HG03432 (cell line): Measurements from ENCODE around the gene CTNNA3.

Source experiments
- ATAC-seq: cut with Tn5 transposase; IDR thresholded peaks from one replicate; pipeline ENCODE4 v1.9.1; 2021; ENCODE audit warnings: mild to moderate bottlenecking, moderate library complexity; ENCODE audit not compliant: unreplicated experiment

The CTNNA3 gene

DNA sequence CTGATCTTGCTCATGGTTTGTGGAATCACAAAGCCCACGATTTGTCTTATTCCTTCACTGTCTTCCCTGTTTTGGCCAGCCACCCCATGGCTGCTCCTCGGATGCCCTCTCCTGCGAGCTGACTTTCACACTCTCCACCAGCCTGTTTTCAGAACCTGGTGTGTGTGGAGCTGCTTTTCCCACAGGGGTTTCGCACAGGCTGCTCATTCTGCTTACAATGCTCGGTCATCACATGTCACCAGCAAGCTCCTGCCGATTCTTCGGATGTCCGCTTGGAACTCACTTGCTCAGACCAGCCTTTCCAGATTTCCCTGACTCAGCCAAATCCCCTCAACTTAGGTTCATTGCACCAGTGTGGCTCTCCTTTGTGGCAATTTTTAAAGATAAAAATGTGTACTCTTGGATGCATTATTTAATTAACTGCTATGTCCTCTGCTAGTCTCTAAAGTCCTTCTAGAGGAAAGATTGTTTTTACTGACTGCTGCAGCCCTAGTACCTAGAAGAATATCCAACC, 1788.7 kb downstream of the CTNNA3 start:
- ATAC-seq: no peak

DNA sequence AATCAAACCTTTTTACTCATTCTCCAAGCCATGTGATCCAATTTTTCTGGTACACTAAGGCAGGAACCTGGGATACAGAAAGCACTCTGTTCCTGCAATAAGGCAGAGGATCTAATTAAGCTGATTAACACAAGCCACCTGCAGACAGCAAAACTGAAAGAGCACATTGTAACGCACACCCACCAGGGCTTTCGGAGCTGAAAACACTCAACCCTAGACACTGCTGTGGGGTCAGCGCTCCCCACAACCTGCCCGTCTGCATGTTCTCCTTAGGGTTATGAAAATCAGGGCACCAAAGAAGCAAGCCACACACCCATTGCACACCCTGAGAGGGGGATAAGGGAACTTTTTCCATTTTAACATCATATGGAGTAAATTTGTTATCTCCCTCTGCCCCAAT, 1792.4 kb downstream of the CTNNA3 start:
- no peak for ATAC-seq

DNA sequence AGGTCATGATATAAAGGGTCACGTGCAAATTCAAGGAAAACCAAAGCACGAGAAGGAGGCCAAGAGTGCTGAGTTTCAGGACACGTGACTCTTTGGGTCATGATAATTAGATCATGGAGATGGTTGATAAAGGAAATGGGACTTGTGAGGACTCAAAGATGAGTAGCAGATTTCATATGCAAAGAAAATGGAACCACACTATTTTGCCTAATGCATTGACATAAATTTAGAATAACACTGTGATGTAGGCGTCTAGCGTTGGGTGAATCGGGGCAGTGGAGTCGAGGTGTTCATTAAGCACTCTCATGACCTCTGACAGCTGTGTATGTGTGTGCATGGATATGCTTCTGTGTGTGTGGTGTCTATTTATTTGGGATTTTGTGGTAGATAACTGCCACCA, 1795.7 kb downstream of the CTNNA3 start:
- ATAC-seq: no peak

DNA sequence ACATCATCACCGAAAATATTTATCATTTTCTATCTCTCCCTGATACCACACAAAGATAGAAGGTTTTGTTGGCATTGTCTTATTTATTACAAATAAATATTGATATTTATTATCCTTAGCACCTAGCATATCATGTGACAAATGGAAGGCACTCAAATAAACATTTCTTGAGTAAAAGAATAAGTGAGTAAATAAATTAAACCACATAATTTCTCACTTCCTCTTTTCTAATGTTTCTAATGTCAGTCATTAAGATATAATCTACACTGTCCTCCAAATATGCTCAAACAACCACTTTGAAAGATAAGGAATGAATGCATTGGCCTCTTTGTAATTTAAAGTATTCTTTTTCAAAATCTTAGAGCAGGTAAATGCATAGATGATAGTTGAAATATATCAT, 1797.9 kb downstream of the CTNNA3 start:
- ATAC-seq: no peak

DNA sequence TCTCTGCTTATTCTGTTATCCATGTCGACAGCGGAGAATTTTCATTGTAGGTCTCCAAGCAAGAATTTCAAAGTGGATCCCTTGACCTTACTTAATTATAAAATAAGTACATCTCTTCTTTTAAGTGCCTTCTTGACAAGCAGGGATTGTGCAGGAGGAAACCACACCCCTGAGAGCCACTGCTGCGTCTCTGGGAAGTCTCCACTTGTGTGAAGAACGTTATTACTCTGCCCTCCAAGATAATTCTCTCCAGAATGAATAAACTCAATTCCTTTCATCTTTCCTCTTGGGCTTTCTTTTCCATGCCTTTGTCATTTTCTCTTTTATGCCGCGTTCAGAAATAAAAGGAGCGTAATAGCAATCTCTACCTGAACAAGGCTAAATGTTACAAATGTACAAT, 1801.0 kb downstream of the CTNNA3 start:
- ATAC-seq: no peak

DNA sequence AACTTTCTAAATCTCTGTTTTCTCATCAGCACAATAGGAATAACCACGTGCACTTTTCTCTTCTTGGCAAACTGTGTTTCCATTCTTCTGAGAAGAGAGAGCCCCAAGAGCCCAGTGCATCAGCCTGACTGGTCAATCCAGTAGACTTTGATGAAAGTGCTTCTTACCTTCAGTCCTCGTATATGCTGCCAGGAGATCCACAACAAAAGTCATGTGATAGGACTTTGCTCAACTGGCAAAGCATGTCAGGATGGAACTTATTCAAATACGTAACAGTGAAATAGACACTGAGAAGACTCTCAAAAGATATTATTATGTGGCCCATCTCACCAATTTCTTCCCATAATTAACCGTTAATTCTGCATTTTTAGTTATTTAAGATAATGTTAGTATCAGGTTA, 1801.6 kb downstream of the CTNNA3 start:
- ATAC-seq: no peak

DNA sequence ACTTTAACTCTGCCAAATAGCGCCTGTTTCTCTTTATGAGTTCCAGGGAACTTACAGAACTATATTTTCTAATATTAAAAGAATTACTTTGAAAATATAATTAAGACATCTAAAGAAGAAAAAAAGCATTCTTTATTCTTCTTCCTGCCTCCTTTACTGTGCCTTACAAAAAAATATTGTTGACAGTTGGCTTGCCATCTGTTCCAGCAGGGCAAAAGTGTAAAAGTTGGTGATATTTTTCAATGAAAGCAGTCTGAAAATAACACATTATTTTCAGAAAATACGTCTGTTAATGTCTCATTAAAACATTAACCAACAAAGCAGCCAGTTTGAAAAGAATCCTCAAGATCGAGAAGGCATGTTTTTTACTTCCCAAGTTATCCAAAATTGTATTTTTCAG, 1802.3 kb downstream of the CTNNA3 start:
- ATAC-seq: no peak

DNA sequence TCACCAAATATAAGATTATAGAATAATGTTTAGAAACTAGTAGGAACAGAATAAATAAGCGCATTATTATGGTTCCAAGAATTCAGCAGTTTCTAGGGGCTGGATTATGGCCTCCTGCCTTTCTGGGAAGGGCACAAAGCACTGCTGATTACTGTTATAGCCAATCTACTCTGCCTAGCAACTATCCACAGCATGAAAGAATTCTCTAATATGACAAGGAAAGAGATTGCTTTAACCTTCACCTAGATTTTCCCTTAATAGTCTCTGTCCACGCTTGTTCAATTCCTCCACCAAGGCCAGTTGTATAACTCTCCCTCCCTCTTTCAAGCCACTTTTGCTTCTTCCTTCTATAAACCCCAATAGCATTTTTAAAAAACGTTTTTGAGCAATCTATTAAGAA, 1803.7 kb downstream of the CTNNA3 start:
- ATAC-seq: no peak

DNA sequence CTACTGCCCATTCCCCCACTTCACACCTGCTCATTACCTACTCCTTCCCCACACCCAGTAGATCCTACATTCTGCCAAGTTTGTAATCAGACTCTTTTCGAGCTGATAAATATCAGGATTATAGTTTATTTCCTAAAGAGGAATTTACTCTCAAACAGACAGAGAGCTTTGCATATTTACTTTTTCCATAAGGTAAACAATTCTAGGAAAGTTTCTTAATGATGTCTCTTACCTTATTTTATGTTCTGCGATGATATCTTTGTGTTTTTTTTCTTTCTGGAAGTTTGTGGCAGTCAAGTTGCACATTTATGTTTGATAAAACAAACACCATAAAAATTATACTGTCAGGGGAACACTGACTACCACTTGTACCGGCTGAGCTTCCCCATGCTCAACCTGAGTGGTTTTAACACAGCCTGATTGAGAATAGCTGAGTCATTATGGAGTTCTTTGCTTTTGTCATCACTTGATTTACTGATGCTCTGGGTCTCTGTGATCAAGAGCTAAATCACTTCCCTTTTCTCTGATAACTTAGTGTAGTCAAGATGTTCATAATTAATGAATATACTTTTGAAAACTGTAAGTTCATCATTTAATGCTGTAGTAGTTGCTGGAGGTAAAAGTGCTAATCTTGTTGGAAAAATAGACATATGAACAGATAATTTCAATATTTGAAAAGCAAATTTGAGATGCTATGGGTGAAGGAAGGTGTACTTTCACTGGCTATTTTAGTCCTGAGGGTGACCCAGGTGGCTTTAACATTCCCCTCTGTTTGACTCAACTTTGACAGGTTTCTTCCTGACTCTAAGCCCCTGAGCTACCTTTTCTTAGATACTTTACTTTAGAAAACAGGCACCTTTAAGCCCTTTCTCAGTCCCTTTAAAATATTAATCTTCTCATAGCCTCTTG, 1804.7 kb downstream of the CTNNA3 start:
- ATAC-seq: peak; percentile 94

DNA sequence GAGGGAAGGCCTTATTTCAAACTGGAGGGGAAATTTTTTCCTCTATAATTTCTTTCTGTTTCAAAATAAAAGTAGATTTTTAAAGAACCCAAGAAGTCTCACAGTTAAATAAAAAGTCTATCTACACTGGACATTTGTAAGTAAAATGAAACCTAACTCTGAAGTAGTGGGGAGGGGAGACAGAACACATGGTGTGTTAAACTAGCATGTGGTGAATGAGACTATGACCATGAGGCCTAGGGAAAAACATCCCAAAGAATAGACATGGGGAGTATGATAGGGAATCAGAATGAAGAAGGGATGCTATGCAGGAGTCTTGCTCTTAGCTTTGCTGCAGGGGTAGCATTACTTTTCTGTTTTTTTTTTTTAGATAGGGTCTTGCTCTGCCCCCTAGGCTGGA, 1831.5 kb downstream of the CTNNA3 start:
- ATAC-seq: no peak

DNA sequence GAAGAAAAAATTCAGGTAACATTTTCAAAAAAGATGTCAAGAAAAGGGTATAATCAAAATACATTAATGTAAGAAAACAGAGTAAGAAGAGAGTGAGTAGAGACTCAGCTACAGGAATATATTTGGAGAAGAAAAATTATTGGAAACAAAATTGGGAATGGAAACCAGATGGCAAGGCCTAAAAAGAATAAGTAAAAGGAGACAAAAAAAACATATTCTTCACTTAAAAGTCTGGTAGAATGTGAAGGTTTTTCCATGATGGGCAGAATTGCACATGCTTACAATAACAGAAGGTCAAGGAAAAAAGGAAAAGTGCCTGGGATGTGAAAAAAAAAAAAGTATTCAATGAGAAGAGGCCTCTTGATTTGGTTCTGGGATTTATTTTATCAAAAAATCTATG, 1832.0 kb downstream of the CTNNA3 start:
- ATAC-seq: no peak
